ENCODE data around the gene CCT4.

- TF ChIP-seq CTCF (conservative IDR thresholded peaks at IDR 0.05; ENCODE audit: low read length): no peak
- TF ChIP-seq EZH2phosphoT487 (IDR thresholded peaks at IDR 0.05; ENCODE audit: borderline replicate concordance, low read depth, low read length): no peak
These were observed 33.7 kb downstream of the CCT4 start for GRCh38 chr2:61854564-61855317.
